Dermis blood vessel endothelial cell (primary cell): ENCODE data around the gene MAP3K20. TPM values are rescaled to one million over a fixed set of nuclear protein-coding genes. Genes with fewer than 3 reads are reported as not detected.
"Not testable (repeated sequence)": the region's sequence is repeated elsewhere in the genome, so short reads cannot be mapped to it uniquely, and the experiment has no call there.

Source experiments
- DNase-seq: peaks from one replicate; pipeline ENCODE4 v3.0.0; 2010
- total RNA-seq: library from RNA; depleted of rRNA; stranded (reverse); fragments of >200 nt; gene quantifications from 2 replicates; pipeline ENCODE4 v1.2.3, GENCODE V29; 2014

The MAP3K20 gene
- total RNA-seq: 31.5 and 41.5 TPM in 2 replicates

GRCh38 chr2:173075781-173076580 lies at the start of gene MAP3K20:
Gene MAP3K20 (plus strand): TSS chr2:173075846. CDS start chr2:173091032, 15,186 bp downstream.
- DNase-seq: peak; percentile 78

- no peak for DNase-seq
Measured at GRCh38 chr2:173026479-173026878, 49.2 kb upstream of the MAP3K20 start.

GRCh38 chr2:173027181-173028128 lies 48.2 kb upstream of the MAP3K20 start:
- peak; percentile 94 for DNase-seq

- no peak for DNase-seq
Measured at GRCh38 chr2:173028141-173028540, 47.5 kb upstream of the MAP3K20 start.

- DNase-seq: no peak
Measured at GRCh38 chr2:173028671-173029070, 47.0 kb upstream of the MAP3K20 start.

- no peak for DNase-seq
Measured at GRCh38 chr2:173030561-173031490, 44.8 kb upstream of the MAP3K20 start.

- no peak for DNase-seq
Measured at GRCh38 chr2:173032032-173032431, 43.6 kb upstream of the MAP3K20 start.

- no peak for DNase-seq
Measured at GRCh38 chr2:173033084-173033483, 42.6 kb upstream of the MAP3K20 start.

GRCh38 chr2:173034143-173034542 lies 41.5 kb upstream of the MAP3K20 start:
- no peak for DNase-seq

GRCh38 chr2:173037245-173038120 lies 38.2 kb upstream of the MAP3K20 start:
- no peak for DNase-seq

- not testable (repeated sequence) for DNase-seq
Measured at GRCh38 chr2:173038257-173038656, 37.4 kb upstream of the MAP3K20 start.

GRCh38 chr2:173040729-173041128 lies 34.9 kb upstream of the MAP3K20 start:
- no peak for DNase-seq

GRCh38 chr2:173043476-173043875 lies 32.2 kb upstream of the MAP3K20 start:
- no peak for DNase-seq

GRCh38 chr2:173043897-173044519 lies 31.6 kb upstream of the MAP3K20 start:
- no peak for DNase-seq

- DNase-seq: no peak
Measured at GRCh38 chr2:173044686-173045085, 31.0 kb upstream of the MAP3K20 start.

- DNase-seq: no peak
Measured at GRCh38 chr2:173045181-173045580, 30.5 kb upstream of the MAP3K20 start.

- no peak for DNase-seq
Measured at GRCh38 chr2:173048522-173048896, 27.1 kb upstream of the MAP3K20 start.

GRCh38 chr2:173048897-173049661 lies 26.6 kb upstream of the MAP3K20 start:
- peak; percentile 91 for DNase-seq

- no peak for DNase-seq
Measured at GRCh38 chr2:173049831-173050230, 25.8 kb upstream of the MAP3K20 start.

GRCh38 chr2:173050684-173051083 lies 25.0 kb upstream of the MAP3K20 start:
- DNase-seq: no peak
